Hepatocyte (in vitro differentiated cells): ENCODE data around the gene PLEKHG4B. TPM values are rescaled to one million over a fixed set of nuclear protein-coding genes. Genes with fewer than 3 reads are reported as not detected.

Experiments
- DNase-seq: peaks from one replicate; pipeline ENCODE4 v3.0.0-alpha.2; 2016; ENCODE audit warnings: low spot score
- H2AFZ ChIP-seq: fragments of 200-600 bp; sonication (generic); 2 replicates; pipeline ENCODE4 v1.6.0; 2016; ENCODE audit warnings: antibody characterized with exemption, mild to moderate bottlenecking
- H3K27ac ChIP-seq: fragments of 200-600 bp; sonication (generic); 2 replicates; pipeline ENCODE4 v1.5.1; 2016; ENCODE audit warnings: mild to moderate bottlenecking
- H3K27me3 ChIP-seq: fragments of 200-600 bp; sonication (generic); 2 replicates; pipeline ENCODE4 v1.6.1; 2016
- H3K36me3 ChIP-seq: fragments of 200-600 bp; sonication (generic); replicated peaks from 2 replicates; pipeline ENCODE4 v1.5.1; 2016; ENCODE audit warnings: low read depth; ENCODE audit not compliant: insufficient read depth
- H3K4me1 ChIP-seq: fragments of 200-600 bp; sonication (generic); 2 replicates; pipeline ENCODE4 v1.5.1; 2016; ENCODE audit warnings: mild to moderate bottlenecking, moderate library complexity; ENCODE audit not compliant: insufficient read depth
- H3K4me2 ChIP-seq: fragments of 200-600 bp; sonication (generic); 2 replicates; pipeline ENCODE4 v1.6.0; 2016
- H3K4me3 ChIP-seq: fragments of 200-600 bp; sonication (generic); 2 replicates; pipeline ENCODE4 v1.5.1; 2016; ENCODE audit warnings: mild to moderate bottlenecking
- H3K79me2 ChIP-seq: fragments of 200-600 bp; sonication (generic); 2 replicates; pipeline ENCODE4 v1.6.0; 2017; ENCODE audit warnings: mild to moderate bottlenecking
- H3K9me2 ChIP-seq: fragments of 200-600 bp; sonication (generic); replicated peaks from 2 replicates; pipeline ENCODE4 v1.6.0; 2017; ENCODE audit warnings: mild to moderate bottlenecking; ENCODE audit not compliant: insufficient read depth
- H3K9me3 ChIP-seq: fragments of 200-600 bp; sonication (generic); 2 replicates; pipeline ENCODE4 v1.5.1; 2016; ENCODE audit warnings: low read depth, mild to moderate bottlenecking
- H4K20me1 ChIP-seq: fragments of 200-600 bp; sonication (generic); 2 replicates; pipeline ENCODE4 v1.6.0; 2016; ENCODE audit warnings: mild to moderate bottlenecking; ENCODE audit not compliant: insufficient read depth, poor library complexity, severe bottlenecking
- EZH2 ChIP-seq: fragments of 200-600 bp; sonication (generic); IDR thresholded peaks from 2 replicates; pipeline ENCODE4 v1.6.1; 2016; ENCODE audit warnings: antibody characterized with exemption, mild to moderate bottlenecking, borderline replicate concordance
- EZH2phosphoT487 ChIP-seq: fragments of 200-600 bp; sonication (generic); IDR thresholded peaks from one replicate; pipeline ENCODE4 v1.6.1; 2018; ENCODE audit warnings: antibody characterized with exemption, mild to moderate bottlenecking, low read depth, moderate library complexity; ENCODE audit not compliant: unreplicated experiment, severe bottlenecking
- WGBS: methylation state at CpG from one replicate; pipeline ENCODE4 v1.1.6; 2016; ENCODE audit warnings: low lambda C conversion rate; ENCODE audit errors: missing lambda C conversion rate; 5-methylcytosine and 5-hydroxymethylcytosine counted together
- polyA plus RNA-seq: library from polyadenylated mRNA; unstranded; fragments of >200 nt; fragmentation: Nextera tagmentation; extraction: Ambion mirVana; gene quantifications from 2 replicates; pipeline ENCODE4 v1.2.1, GENCODE V29; 2016
- total RNA-seq: library from RNA; depleted of rRNA; stranded (reverse); fragments of >200 nt; gene quantifications from 2 replicates; pipeline ENCODE4 v1.2.3, GENCODE V29; 2014
- TF ChIP-seq, protein P1 (sequence below): fragments of 200-600 bp; sonication (generic); IDR thresholded peaks from 2 replicates; pipeline ENCODE4 v1.5.1; 2016; ENCODE audit warnings: antibody characterized with exemption, mild to moderate bottlenecking; ENCODE audit not compliant: poor library complexity

Gene PLEKHG4B
- total and polyA plus RNA-seq, 2 experiments from 2014 or later, result 3.6 to 4.0 TPM

- no peak overlapping the region for H2AFZ ChIP-seq
- H3K27ac ChIP-seq, result no peak overlapping the region
- H4K20me1 ChIP-seq, result no peaks in the 10 kb centered on the region
- H3K9me2 ChIP-seq, result no peaks in the 10 kb centered on the region
- H3K27me3 ChIP-seq, result no peaks in the 10 kb centered on the region
- H3K9me3 ChIP-seq, result no peaks in the 10 kb centered on the region
- H3K4me3 ChIP-seq, result no peak overlapping the region
- no peak for DNase-seq
- no peaks in the 10 kb centered on the region for H3K79me2 ChIP-seq
- H3K4me2 ChIP-seq, result no peak overlapping the region
- 96% methylated on average over 12 of the region's 12 CpGs for WGBS
- TF ChIP-seq, protein P1, sequence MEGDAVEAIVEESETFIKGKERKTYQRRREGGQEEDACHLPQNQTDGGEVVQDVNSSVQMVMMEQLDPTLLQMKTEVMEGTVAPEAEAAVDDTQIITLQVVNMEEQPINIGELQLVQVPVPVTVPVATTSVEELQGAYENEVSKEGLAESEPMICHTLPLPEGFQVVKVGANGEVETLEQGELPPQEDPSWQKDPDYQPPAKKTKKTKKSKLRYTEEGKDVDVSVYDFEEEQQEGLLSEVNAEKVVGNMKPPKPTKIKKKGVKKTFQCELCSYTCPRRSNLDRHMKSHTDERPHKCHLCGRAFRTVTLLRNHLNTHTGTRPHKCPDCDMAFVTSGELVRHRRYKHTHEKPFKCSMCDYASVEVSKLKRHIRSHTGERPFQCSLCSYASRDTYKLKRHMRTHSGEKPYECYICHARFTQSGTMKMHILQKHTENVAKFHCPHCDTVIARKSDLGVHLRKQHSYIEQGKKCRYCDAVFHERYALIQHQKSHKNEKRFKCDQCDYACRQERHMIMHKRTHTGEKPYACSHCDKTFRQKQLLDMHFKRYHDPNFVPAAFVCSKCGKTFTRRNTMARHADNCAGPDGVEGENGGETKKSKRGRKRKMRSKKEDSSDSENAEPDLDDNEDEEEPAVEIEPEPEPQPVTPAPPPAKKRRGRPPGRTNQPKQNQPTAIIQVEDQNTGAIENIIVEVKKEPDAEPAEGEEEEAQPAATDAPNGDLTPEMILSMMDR, result no peak
- TF ChIP-seq EZH2, result no peak
- no peak for TF ChIP-seq EZH2phosphoT487
- no peaks in the 10 kb centered on the region for H3K4me1 ChIP-seq
- H3K36me3 ChIP-seq, result no peaks in the 10 kb centered on the region
Measured at GRCh38 chr5:141761-142160, 49.8 kb downstream of the PLEKHG4B start.

DNA sequence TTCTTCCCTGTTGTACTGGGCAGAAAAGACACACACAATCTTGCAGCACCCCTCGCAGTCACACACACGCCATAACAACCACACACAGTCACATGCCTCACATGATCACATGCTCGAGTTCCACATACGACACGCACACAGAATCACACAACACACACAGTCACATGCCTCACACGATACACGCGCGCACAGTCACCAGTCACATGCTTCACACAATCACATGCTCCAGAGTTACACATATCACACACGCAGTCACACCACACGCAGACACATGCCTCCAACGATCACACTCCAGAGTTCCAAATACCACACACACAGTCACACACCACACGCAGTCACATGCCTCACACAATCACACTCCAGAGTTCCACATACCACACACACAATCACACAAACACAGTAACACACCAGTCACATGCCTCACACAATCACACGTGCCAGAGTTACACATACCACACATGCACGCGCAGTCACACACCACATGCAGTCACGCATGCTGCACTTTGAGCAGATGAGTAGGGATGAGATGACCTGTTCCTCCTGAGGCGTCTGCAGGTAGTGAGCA is 50.4 kb downstream of the PLEKHG4B start:
- Histone ChIP-seq H2AFZ (no peak overlapping the region), H3K36me3 (no peaks in the 10 kb centered on the region), H3K9me3 (no peaks in the 10 kb centered on the region), H4K20me1 (no peaks in the 10 kb centered on the region), H3K4me3 (no peak overlapping the region), H3K9me2 (no peaks in the 10 kb centered on the region), H3K79me2 (no peaks in the 10 kb centered on the region), H3K27me3 (no peaks in the 10 kb centered on the region), H3K4me1 (no peaks in the 10 kb centered on the region), H3K27ac (no peak overlapping the region), H3K4me2 (no peak overlapping the region)
- no peak for DNase-seq
- no peak for TF ChIP-seq EZH2
- TF ChIP-seq, protein P1, result no peak
- no peak for TF ChIP-seq EZH2phosphoT487
- 96% methylated on average over 18 of the region's 18 CpGs for WGBS

- H3K27ac ChIP-seq, result no peak overlapping the region
- WGBS, result 95% methylated on average over 17 of the region's 17 CpGs
- no peaks in the 10 kb centered on the region for H3K27me3 ChIP-seq
- no peaks in the 10 kb centered on the region for H3K4me1 ChIP-seq
- no peak overlapping the region for H2AFZ ChIP-seq
- no peaks in the 10 kb centered on the region for H3K36me3 ChIP-seq
- DNase-seq, result no peak
- no peaks in the 10 kb centered on the region for H3K9me3 ChIP-seq
- H3K79me2 ChIP-seq, result no peaks in the 10 kb centered on the region
- TF ChIP-seq EZH2, result no peak
- no peak overlapping the region for H3K4me2 ChIP-seq
- no peaks in the 10 kb centered on the region for H4K20me1 ChIP-seq
- no peak overlapping the region for H3K4me3 ChIP-seq
- no peaks in the 10 kb centered on the region for H3K9me2 ChIP-seq
Measured at GRCh38 chr5:143041-143440, 51.1 kb downstream of the PLEKHG4B start.

GRCh38 chr5:144941-145340 is 53.0 kb downstream of the PLEKHG4B start:
- H3K4me1 ChIP-seq, result no peaks in the 10 kb centered on the region
- no peak overlapping the region for H2AFZ ChIP-seq
- no peaks in the 10 kb centered on the region for H3K36me3 ChIP-seq
- H4K20me1 ChIP-seq, result no peaks in the 10 kb centered on the region
- no peaks in the 10 kb centered on the region for H3K79me2 ChIP-seq
- no peaks in the 10 kb centered on the region for H3K9me2 ChIP-seq
- no peaks in the 10 kb centered on the region for H3K9me3 ChIP-seq
- no peak overlapping the region for H3K27ac ChIP-seq
- no peak overlapping the region for H3K4me2 ChIP-seq
- H3K4me3 ChIP-seq, result no peak overlapping the region
- TF ChIP-seq, protein P1, result no peak
- TF ChIP-seq EZH2, result no peak
- no peak for TF ChIP-seq EZH2phosphoT487
- H3K27me3 ChIP-seq, result no peaks in the 10 kb centered on the region
- no peak for DNase-seq
- 96% methylated on average over 8 of the region's 8 CpGs for WGBS
